Measurements from ENCODE around the gene HMGN2.

DNA sequence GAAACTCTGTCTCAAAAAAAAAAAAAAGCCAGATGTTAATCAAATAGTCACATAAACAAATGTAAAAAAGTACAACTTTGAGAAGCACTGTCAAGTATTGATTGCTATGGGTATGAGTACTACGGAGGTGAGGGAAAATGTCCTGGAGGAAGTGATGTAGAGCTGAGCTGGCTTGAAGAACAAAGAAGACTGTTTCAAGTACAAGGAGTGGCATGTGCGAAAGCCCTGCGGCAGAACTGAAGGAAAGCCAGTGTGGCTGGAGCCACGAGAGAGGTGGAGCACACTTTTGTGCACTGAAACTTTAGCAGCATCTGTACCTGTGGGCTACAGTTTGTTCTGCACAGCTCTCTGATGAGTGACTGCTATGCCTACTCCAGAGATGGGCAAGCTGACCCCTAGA, 51.9 kb downstream of the HMGN2 start:
- TF ChIP-seq, protein P1, sequence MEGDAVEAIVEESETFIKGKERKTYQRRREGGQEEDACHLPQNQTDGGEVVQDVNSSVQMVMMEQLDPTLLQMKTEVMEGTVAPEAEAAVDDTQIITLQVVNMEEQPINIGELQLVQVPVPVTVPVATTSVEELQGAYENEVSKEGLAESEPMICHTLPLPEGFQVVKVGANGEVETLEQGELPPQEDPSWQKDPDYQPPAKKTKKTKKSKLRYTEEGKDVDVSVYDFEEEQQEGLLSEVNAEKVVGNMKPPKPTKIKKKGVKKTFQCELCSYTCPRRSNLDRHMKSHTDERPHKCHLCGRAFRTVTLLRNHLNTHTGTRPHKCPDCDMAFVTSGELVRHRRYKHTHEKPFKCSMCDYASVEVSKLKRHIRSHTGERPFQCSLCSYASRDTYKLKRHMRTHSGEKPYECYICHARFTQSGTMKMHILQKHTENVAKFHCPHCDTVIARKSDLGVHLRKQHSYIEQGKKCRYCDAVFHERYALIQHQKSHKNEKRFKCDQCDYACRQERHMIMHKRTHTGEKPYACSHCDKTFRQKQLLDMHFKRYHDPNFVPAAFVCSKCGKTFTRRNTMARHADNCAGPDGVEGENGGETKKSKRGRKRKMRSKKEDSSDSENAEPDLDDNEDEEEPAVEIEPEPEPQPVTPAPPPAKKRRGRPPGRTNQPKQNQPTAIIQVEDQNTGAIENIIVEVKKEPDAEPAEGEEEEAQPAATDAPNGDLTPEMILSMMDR (IDR thresholded peaks at IDR 0.05), result no peak
- TF ChIP-seq POLR2A (IDR thresholded peaks at IDR 0.05), result no peak

Data from testis (tissue), 2 donors.